Left lung (tissue), 10 donors: ENCODE data around the gene FHIP2A. TPM values are rescaled to one million over a fixed set of nuclear protein-coding genes. Genes with fewer than 3 reads are reported as not detected.

Experiments
- ATAC-seq: fragments of 200-7000 bp; cut with Tn5 transposase; one replicate; pipeline ENCODE4 v1.9.1; 2020; ENCODE audit warnings: moderate library complexity
- DNase-seq, 4 donors: peaks; one replicate each; pipeline ENCODE4 v3.0.0-alpha.2; 2013 to 2020
- H3K27ac ChIP-seq, 2 donors: fragments of 200-600 bp; sonication (generic) in 1 of 2; one replicate each; pipeline versions ENCODE4 v1.5.0 to v1.8.0; 2020 to 2021
- H3K27me3 ChIP-seq, 2 donors: fragments of 200-600 bp; sonication (generic) in 1 of 2; one replicate each; pipeline versions ENCODE4 v1.5.0 to v1.8.0; 2020 to 2021
- H3K36me3 ChIP-seq, 2 donors: fragments of 200-600 bp; sonication (generic) in 1 of 2; one replicate each; pipeline versions ENCODE4 v1.5.0 to v1.8.0; 2020 to 2021
- H3K4me1 ChIP-seq, 2 donors: fragments of 200-600 bp; one replicate each; pipeline ENCODE4 v1.8.0; 2021
- H3K4me3 ChIP-seq, 2 donors: fragments of 200-600 bp; sonication (generic) in 1 of 2; one replicate each; pipeline versions ENCODE4 v1.5.0 to v1.8.0; 2020 to 2021; ENCODE audit warnings: mild to moderate bottlenecking in 1 of 2
- H3K9me3 ChIP-seq, 2 donors: fragments of 200-600 bp; sonication (generic) in 1 of 2; one replicate each; pipeline versions ENCODE4 v1.5.0 to v1.8.0; 2020 to 2021
- intact Hi-C, 2 donors: fragments of 100-400 bp; cut with DNase I; formaldehyde crosslinking; loops; one replicate each; pipeline versions ENCODE4 v1.11.2 to v1.14.2; 2022
- polyA plus RNA-seq, 6 donors: library from polyadenylated mRNA; unstranded; fragments of 120-200 nt; gene quantifications; one replicate each; pipeline ENCODE4 v1.2.1, GENCODE V29; 2013; ENCODE audit not compliant: insufficient read length in 6 of 6
- total RNA-seq, 2 donors: library from RNA; stranded (reverse); fragmentation: NEBNext Ultra II Directional; extraction: Animal tissue kit (Norgen Biotek cat#: 25700); gene quantifications; one replicate each; pipeline ENCODE4 v1.2.1, GENCODE V29; 2021
- TF ChIP-seq, protein P1 (sequence below), 2 donors: fragments of 200-600 bp; sonication (generic) in 1 of 2; IDR thresholded peaks; one replicate each; pipeline versions ENCODE4 v1.5.0 to v1.8.0; 2021; ENCODE audit warnings: antibody characterized with exemption in 2 of 2
- donor health status: DM: no; HTN: yes; CAD: no.
- donor health status: DM: no; HTN: no; CAD: no.

The FHIP2A gene
- total and polyA plus RNA-seq, 8 donors = 27.7 to 49.9 (median 42.1) TPM

DNA sequence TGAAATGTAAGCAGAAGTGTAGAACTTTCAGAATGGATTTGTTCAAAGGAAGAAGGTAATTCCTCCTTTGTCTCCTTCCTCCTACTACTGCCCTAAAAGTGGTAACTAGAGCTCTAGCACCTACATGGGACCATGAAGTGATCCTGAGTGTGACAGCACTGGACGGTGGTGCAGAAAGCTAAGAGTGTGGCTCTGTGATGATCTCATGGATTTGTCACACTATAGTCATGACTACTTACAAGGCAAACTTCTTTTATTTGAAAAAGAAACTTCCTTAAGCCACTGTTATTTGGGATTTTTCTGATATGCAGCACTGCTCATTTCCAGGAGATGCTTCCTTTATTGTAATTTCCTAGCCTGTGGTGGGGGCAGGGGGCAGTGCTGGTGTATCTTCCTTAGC lies 5.8 kb upstream of the FHIP2A start:
- Histone ChIP-seq H3K4me3 (no peak overlapping the region), H3K27ac (no peak overlapping the region), H3K4me1 (peaks cover 0 to 2% of the 10 kb centered on the region in 2 donors), H3K9me3 (no peaks in the 10 kb centered on the region), H3K36me3 (no peaks in the 10 kb centered on the region), H3K27me3 (no peaks in the 10 kb centered on the region)
- intact Hi-C loops = no loop called here
- TF ChIP-seq, protein P1, sequence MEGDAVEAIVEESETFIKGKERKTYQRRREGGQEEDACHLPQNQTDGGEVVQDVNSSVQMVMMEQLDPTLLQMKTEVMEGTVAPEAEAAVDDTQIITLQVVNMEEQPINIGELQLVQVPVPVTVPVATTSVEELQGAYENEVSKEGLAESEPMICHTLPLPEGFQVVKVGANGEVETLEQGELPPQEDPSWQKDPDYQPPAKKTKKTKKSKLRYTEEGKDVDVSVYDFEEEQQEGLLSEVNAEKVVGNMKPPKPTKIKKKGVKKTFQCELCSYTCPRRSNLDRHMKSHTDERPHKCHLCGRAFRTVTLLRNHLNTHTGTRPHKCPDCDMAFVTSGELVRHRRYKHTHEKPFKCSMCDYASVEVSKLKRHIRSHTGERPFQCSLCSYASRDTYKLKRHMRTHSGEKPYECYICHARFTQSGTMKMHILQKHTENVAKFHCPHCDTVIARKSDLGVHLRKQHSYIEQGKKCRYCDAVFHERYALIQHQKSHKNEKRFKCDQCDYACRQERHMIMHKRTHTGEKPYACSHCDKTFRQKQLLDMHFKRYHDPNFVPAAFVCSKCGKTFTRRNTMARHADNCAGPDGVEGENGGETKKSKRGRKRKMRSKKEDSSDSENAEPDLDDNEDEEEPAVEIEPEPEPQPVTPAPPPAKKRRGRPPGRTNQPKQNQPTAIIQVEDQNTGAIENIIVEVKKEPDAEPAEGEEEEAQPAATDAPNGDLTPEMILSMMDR (IDR thresholded peaks at IDR 0.05) = no peak
- no peak for ATAC-seq
- DNase-seq = no peak

DNA sequence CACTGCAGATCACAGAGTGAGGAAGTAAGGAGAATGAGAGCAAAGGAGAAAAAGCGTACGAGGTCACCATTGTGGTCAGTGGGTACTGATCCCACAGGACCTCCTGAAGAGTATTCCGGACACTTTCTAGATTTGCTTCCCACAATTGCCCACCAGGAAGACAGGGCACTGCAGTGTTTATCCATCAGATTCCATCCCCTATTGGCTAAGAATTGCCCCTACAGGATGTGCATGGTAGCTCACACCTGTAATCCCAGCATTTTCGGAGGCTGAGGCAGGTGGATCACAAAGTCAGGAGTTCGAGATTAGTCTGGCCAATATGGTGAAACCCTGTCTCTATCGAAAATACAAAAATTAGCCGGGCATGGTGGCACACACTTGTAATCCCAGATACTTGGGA lies 5.3 kb upstream of the FHIP2A start:
- ATAC-seq = no peak
- Histone ChIP-seq H3K9me3 (no peaks in the 10 kb centered on the region), H3K36me3 (no peaks in the 10 kb centered on the region)

DNA sequence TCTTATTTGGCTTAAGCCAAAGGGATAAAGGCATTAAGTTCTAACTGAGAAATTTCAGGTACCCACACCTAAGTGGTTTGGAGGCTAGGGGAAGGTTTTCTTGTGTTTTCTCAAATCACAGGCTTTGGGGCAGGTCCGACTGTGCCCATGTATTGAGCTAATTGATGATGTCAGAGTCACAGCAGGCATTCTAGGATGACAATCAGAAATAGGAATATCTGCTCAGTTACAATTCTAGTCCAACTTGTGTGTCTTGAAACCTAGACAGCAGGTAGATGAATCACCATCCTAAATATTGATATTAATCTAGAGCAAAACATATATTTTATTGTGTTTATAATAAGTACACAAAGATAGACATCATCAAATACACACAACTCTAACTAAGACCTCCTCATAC lies 2.3 kb upstream of the FHIP2A start:
- H3K4me3 ChIP-seq = no peak overlapping the region
- H3K9me3 ChIP-seq = no peaks in the 10 kb centered on the region
- H3K36me3 ChIP-seq = no peaks in the 10 kb centered on the region
- DNase-seq (no peak), ATAC-seq (no peak)
- peaks cover 13 to 19% of the 10 kb centered on the region in 2 donors for H3K4me1 ChIP-seq
- H3K27me3 ChIP-seq = no peaks in the 10 kb centered on the region
- TF ChIP-seq, protein P1 (IDR thresholded peaks at IDR 0.05) = no peak
- H3K27ac ChIP-seq = no peak overlapping the region
- intact Hi-C loops = no loop called here

More for the DNA sequence above, 5.3 kb upstream of the FHIP2A start:
- Histone ChIP-seq H3K27me3 (no peaks in the 10 kb centered on the region), H3K27ac (no peak overlapping the region), H3K4me1 (peaks cover 0 to 5% of the 10 kb centered on the region in 2 donors), H3K4me3 (no peak overlapping the region)
- DNase-seq = no peak
- intact Hi-C loops = no loop called here
- TF ChIP-seq, protein P1 (IDR thresholded peaks at IDR 0.05) = no peak

DNA sequence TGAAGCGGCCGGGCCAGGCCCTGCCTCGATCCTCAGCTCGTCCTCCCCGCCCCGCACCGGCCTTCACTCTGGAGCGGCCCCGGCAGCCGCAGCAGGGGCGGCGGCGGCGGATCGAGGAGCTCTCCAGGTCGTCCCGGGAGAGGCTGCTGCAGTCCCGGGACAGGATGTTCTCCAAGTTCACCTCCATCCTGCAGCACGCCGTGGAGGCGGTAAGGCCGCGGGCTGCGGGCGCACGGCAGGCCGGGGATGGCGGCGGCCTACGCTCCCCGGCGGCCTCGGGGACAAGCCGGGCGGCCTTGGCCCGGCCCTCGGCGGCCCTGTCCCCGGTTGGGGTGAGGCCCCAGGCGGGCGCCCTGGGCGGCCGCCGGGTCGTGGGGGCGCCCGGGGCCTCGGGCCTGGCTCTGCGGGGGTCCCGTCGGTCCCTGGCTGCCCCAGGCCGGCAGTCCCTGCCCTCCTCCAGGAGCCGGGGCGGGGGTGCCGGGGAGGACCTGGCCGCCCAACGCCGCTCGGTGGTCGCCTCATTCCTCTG lies 399 bp downstream of the FHIP2A start:
- no peaks in the 10 kb centered on the region for H3K9me3 ChIP-seq
- peak overlapping the region; percentile 97 to 99 for H3K27ac ChIP-seq
- no peaks in the 10 kb centered on the region for H3K36me3 ChIP-seq
- H3K4me3 ChIP-seq = peak overlapping the region; percentile 75 to 83
- intact Hi-C loops = no loop called here
- TF ChIP-seq, protein P1 (IDR thresholded peaks at IDR 0.05) = peak in 1 of 2 donors; percentile 36
- ATAC-seq (peak; percentile 57), DNase-seq (peak; percentile 36 to 83 (median 48))
- H3K4me1 ChIP-seq = peaks cover 31 to 45% of the 10 kb centered on the region in 2 donors
- H3K27me3 ChIP-seq = no peaks in the 10 kb centered on the region

DNA sequence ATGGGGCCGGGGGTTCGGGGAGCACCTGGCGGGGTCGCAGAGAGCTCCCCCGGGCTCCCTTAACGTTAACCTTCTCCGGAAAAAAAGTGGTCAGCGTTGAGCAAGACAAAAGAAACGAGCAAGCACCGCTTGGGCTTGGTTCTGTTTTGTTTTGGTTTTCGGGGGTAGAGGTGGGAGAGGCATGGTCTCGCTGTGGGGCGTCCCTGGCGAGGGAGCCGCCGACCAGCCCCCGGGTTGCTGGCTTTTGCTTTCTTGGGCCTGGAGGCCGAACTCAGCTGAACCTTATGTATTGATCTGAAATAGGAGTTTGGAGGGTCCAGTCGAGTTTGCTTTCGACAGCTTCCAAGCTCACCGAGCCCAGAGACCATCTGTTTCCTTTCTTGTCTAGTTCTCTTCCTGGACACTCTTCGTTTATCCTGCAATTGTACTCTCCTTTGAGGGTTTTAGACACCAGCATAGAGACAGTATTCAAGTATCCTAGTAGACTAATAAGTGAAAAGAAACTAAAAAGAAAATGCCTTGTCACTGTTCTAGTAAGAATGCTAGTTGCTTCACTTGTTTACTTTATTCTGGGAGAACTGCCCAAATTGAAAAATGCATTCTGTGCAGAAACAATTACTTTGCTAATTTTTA lies 980 bp downstream of the FHIP2A start:
- TF ChIP-seq, protein P1 (IDR thresholded peaks at IDR 0.05) = no peak
- H3K36me3 ChIP-seq = no peaks in the 10 kb centered on the region
- intact Hi-C loops = no loop called here
- H3K4me3 ChIP-seq = peak overlapping the region; percentile 75 to 83
- peak overlapping the region; percentile 97 to 99 for H3K27ac ChIP-seq
- DNase-seq (peak in 3 of 4 donors; percentile 44 to 78 (median 75)), ATAC-seq (peak; percentile 35)
- peaks cover 31 to 45% of the 10 kb centered on the region in 2 donors for H3K4me1 ChIP-seq
- H3K27me3 ChIP-seq = no peaks in the 10 kb centered on the region
- no peaks in the 10 kb centered on the region for H3K9me3 ChIP-seq
